GM12875 (cell line): ENCODE data around the gene TRMT1.

Source experiments
- H3K4me3 ChIP-seq: one replicate; pipeline ENCODE4 v1.5.1; 2011; ENCODE audit warnings: low read depth, low read length, control low read depth
- CTCF ChIP-seq: IDR thresholded peaks from 2 replicates; pipeline ENCODE4 v1.5.1; 2011; ENCODE audit warnings: low read depth, mild to moderate bottlenecking, control low read depth, inconsistent platforms, low read length, moderate library complexity, borderline replicate concordance; ENCODE audit not compliant: insufficient read depth

The TRMT1 gene

GRCh38 chr19:13102666-13103580 lies 13.6 kb downstream of the TRMT1 start, which contains the start of gene LYL1:
Gene LYL1 (minus strand): TSS chr19:13102858. CDS start chr19:13101171, 1,687 bp downstream.
- no peak for TF ChIP-seq CTCF
- peak within 1 kb of the TSS; percentile 66 for H3K4me3 ChIP-seq

- H3K4me3 ChIP-seq, result peak overlapping the region; percentile 66
- no peak for TF ChIP-seq CTCF
Measured at GRCh38 chr19:13102416-13102665, 14.2 kb downstream of the TRMT1 start.

DNA sequence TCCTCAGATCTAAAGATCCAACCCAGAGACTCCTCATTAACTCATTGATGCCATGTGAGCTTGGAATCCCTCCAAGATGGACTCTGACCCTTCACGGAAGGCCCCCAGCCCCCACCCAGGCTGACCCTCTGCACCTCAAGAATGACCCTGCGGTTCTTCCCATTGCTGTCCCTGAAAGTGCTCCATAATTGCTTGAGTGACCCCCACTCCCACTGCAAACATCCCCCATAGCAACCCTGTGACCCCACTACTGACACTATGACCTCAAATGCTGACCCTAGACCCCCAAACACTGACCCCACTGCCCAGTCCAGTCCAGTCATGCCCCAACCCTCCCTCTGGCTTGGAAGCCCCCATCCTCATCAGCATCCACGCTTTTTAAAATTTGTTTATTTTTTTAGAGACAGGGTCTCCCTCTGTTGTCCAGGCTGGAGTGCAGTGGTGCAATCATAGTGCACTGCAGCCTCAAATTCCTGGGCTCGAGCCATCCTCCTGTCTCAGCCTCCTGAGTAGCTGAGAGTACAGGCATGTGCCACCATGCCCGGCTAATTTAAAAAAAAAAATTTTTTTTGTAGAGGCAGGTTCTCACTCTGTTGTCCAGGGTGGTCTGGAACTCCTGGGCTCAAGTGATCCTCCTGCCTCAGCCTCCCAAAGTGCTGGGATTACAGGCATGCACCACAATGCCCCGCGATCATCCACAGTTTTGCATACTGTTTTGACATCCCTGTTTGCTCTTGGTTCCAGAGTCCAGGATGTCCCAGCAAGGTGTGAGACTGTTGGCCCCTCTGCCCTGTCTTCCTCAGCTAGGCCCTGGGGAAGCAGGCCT lies 14.7 kb downstream of the TRMT1 start:
- H3K4me3 ChIP-seq, result peak overlapping the region; percentile 66
- TF ChIP-seq CTCF, result no peak

DNA sequence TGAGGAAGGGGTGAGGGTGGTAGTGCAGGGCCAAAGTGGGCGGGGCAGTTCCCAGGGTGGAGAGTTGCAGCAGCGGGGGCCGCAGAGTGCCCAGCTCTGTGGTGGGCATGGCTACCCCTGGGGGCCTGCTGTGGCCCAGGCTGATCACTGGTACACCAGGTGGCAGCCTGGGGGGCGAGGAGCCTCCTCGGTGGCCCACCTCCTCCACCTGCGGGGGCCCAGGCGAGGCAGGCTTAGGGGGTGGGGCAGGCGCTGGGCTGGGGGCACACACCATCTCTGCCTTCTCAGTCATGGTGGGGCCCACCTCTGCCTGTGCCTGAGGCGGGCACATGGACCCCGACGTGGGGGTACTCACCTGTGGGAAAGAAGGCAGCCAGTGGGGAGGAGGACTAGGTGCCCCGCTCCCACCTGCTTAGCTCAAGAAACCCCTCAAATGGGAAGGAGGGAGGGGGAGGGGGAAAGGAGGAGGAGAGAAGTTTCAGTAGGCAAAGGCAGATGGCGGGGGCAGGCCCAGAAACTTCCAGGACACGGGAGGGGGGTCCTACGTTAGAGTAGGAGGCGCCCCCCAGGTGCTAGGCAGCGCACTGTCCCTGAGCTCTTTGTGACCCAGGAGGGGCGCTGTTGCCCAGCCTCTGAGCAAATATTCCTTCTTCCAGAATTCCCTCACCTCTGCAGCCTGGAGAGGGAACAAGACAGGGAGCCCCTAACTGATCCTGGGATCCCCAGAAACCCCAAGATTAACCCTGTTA lies 15.5 kb downstream of the TRMT1 start:
- H3K4me3 ChIP-seq, result peak overlapping the region; percentile 66

DNA sequence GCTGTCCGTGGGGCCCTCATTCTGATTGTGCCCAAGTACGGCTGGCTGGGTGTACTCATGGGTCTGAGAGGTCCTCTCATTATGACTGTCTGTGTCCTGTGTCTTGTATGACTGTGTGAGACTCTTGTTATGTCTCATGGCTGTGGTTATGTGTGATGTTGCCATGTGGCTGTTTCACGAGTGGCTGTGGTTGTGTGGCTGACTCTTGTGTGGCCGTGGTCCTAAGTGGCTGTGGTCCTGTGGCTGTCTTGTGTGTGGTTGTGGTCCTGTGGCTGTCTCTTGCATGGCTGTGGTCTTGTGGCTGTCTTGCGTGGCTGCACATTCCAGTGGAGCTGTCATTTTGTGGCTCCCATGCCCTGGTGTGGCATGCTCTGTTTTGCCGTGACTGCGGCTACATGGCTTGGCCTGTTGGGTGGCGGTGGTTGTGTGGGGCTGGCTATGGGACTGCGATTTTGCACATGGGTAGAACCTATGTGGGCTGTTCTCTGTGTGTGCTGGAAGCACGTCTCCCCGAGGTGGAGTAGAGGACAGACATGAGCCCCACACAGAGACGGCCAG lies 16.4 kb downstream of the TRMT1 start:
- peak overlapping the region; percentile 40 for H3K4me3 ChIP-seq
- TF ChIP-seq CTCF, result no peak

More for the DNA sequence above, 15.5 kb downstream of the TRMT1 start:
- peak; percentile 58 for TF ChIP-seq CTCF

- TF ChIP-seq CTCF, result no peak
- H3K4me3 ChIP-seq, result peak overlapping the region; percentile 40
Measured at GRCh38 chr19:13099073-13099999, 17.2 kb downstream of the TRMT1 start.
